PC-3 (cell line): ENCODE measurements around the gene LAMA3. TPM values are rescaled to one million over a fixed set of nuclear protein-coding genes. Genes with fewer than 3 reads are reported as not detected.

Experiments used
- ATAC-seq: fragments of 200-7000 bp; cut with Tn5 transposase; 2 replicates; pipeline ENCODE4 v1.9.1; 2020; ENCODE audit warnings: mild to moderate bottlenecking, moderate library complexity
- BruUV-seq: library from RNA; stranded (reverse); fragments of 400-500 nt; replicated peaks from 2 replicates; lab custom pipeline; 2021; lab: Mats Ljungman, UMichigan
- CTCF ChIA-PET: fragments of 300-600 bp; sonication (Branson Sonifier 250); formaldehyde crosslinking; loops from one replicate; lab custom pipeline; 2022; ENCODE audit warnings: antibody characterized with exemption; lab: Charles Lee
- POLR2A ChIA-PET: fragments of 300-600 bp; sonication (Branson Sonifier 250); formaldehyde crosslinking; loops from one replicate; lab custom pipeline; 2022; ENCODE audit warnings: antibody characterized with exemption; ENCODE audit not compliant: unreplicated experiment; lab: Charles Lee
- DNase-seq: peaks from one replicate; pipeline ENCODE4 v3.0.0-alpha.2; 2015
- H2AFZ ChIP-seq: fragments of 300-600 bp; sonication (generic); 2 replicates; pipeline ENCODE4 v1.6.0; 2016; ENCODE audit warnings: antibody characterized with exemption, low read length
- H3F3A ChIP-seq: fragments of 300-600 bp; sonication (generic); one replicate; pipeline ENCODE4 v1.6.0; 2017; ENCODE audit warnings: antibody characterized with exemption, low read length, control low read depth, mild to moderate bottlenecking; ENCODE audit not compliant: unreplicated experiment
- H3K27ac ChIP-seq: fragments of 300-600 bp; sonication (generic); 2 replicates; pipeline ENCODE4 v1.5.1; 2016; ENCODE audit warnings: mild to moderate bottlenecking, low read length
- H3K27me3 ChIP-seq: fragments of 300-600 bp; sonication (generic); 2 replicates; pipeline ENCODE4 v1.6.1; 2016; ENCODE audit warnings: low read length, mixed read lengths
- H3K36me3 ChIP-seq: fragments of 300-600 bp; sonication (generic); 2 replicates; pipeline ENCODE4 v1.6.1; 2016; ENCODE audit warnings: low read depth, mixed run types, low read length, mixed read lengths
- H3K4me1 ChIP-seq: fragments of 300-600 bp; sonication (generic); 2 replicates; pipeline ENCODE4 v1.5.1; 2016; ENCODE audit warnings: low read length; ENCODE audit not compliant: insufficient read depth
- H3K4me2 ChIP-seq: fragments of 300-600 bp; sonication (generic); 2 replicates; pipeline ENCODE4 v1.6.0; 2016; ENCODE audit warnings: low read length
- H3K4me3 ChIP-seq: fragments of 300-600 bp; sonication (generic); 2 replicates; pipeline ENCODE4 v1.5.1; 2016; ENCODE audit warnings: mild to moderate bottlenecking, low read length, mixed read lengths
- H3K79me2 ChIP-seq: fragments of 300-600 bp; sonication (generic); 2 replicates; pipeline ENCODE4 v1.6.1; 2017; ENCODE audit warnings: low read length, mixed read lengths
- H3K9ac ChIP-seq: fragments of 300-600 bp; sonication (generic); 2 replicates; pipeline ENCODE4 v1.6.0; 2016; ENCODE audit warnings: mild to moderate bottlenecking, low read length
- H3K9me2 ChIP-seq: fragments of 300-600 bp; sonication (generic); replicated peaks from 2 replicates; pipeline ENCODE4 v1.6.1; 2016; ENCODE audit warnings: mixed run types, low read length, mixed read lengths
- H3K9me3 ChIP-seq: fragments of 300-600 bp; sonication (generic); 2 replicates; pipeline ENCODE4 v1.6.1; 2016; ENCODE audit warnings: low read length, mixed read lengths
- H4K20me1 ChIP-seq: fragments of 300-600 bp; sonication (generic); 2 replicates; pipeline ENCODE4 v1.6.1; 2016; ENCODE audit warnings: low read length, mixed read lengths
- CTCF ChIP-seq: fragments of 300-600 bp; sonication (generic); conservative IDR thresholded peaks from 2 replicates; pipeline ENCODE4 v1.5.1; 2017; ENCODE audit warnings: antibody characterized with exemption, low read depth, mild to moderate bottlenecking, low read length
- EZH2 ChIP-seq: fragments of 300-600 bp; sonication (generic); IDR thresholded peaks from one replicate; pipeline ENCODE4 v1.6.1; 2017; ENCODE audit warnings: antibody characterized with exemption, mild to moderate bottlenecking, low read length; ENCODE audit not compliant: unreplicated experiment
- EZH2phosphoT487 ChIP-seq: fragments of 300-600 bp; sonication (generic); IDR thresholded peaks from 2 replicates; pipeline ENCODE4 v1.6.1; 2018; ENCODE audit warnings: mild to moderate bottlenecking, antibody characterized with exemption, low read length, borderline replicate concordance
- intact Hi-C: fragments of 100-400 bp; cut with micrococcal nuclease; formaldehyde crosslinking; loops from 2 replicates; pipeline ENCODE4 v1.9.0; 2023
- total RNA-seq: library from RNA; depleted of rRNA; stranded (reverse); fragments of >200 nt; gene quantifications from 2 replicates; pipeline ENCODE4 v1.2.3, GENCODE V29; 2014

The LAMA3 gene
- total RNA-seq, 1 experiment from 2014 or later, result 224 TPM

GRCh38 chr18:23675236-23675635, 14.0 kb upstream of the LAMA3 start:
- Histone ChIP-seq H3K9me2 (no peaks in the 10 kb centered on the region; the same call in 1 of the 2 replicates), H3K9me3 (no peaks in the 10 kb centered on the region), H3F3A (no peaks in the 10 kb centered on the region), H2AFZ (no peak overlapping the region), H3K9ac (no peak overlapping the region), H3K4me3 (no peak overlapping the region), H3K36me3 (no peaks in the 10 kb centered on the region), H3K79me2 (no peaks in the 10 kb centered on the region), H3K4me1 (peaks cover 13% of the 10 kb centered on the region), H4K20me1 (no peaks in the 10 kb centered on the region), H3K27ac (no peak overlapping the region), H3K27me3 (no peaks in the 10 kb centered on the region), H3K4me2 (no peak overlapping the region)
- TF ChIP-seq CTCF (no peak), EZH2phosphoT487 (no peak), EZH2 (no peak)
- CTCF ChIA-PET, result interaction anchor here (0.6 kb wide), 1 partner anchor 264 kb away, joined by 3 read pairs; no protein-coding TSS in a partner anchor
- BruUV-seq, result no TSS peak
- no peak for DNase-seq
- no peak for ATAC-seq
- POLR2A ChIA-PET, result interaction anchor here (0.7 kb wide), 1 partner anchor 16 kb away, joined by 4 read pairs; no protein-coding TSS in a partner anchor
- intact Hi-C loops, result no loop called here

GRCh38 chr18:23675896-23676295, 13.4 kb upstream of the LAMA3 start:
- Histone ChIP-seq H3K27me3 (no peaks in the 10 kb centered on the region), H3K9me3 (no peaks in the 10 kb centered on the region), H2AFZ (no peak overlapping the region), H3K36me3 (no peaks in the 10 kb centered on the region), H3F3A (no peaks in the 10 kb centered on the region), H3K4me3 (no peak overlapping the region), H4K20me1 (no peaks in the 10 kb centered on the region), H3K4me1 (peaks cover 13% of the 10 kb centered on the region), H3K79me2 (no peaks in the 10 kb centered on the region), H3K4me2 (no peak overlapping the region), H3K9ac (no peak overlapping the region), H3K27ac (no peak overlapping the region), H3K9me2 (no peaks in the 10 kb centered on the region; the same call in 1 of the 2 replicates)
- intact Hi-C loops, result no loop called here
- DNase-seq, result no peak
- CTCF ChIA-PET, result no interaction called here
- BruUV-seq, result no TSS peak
- POLR2A ChIA-PET, result no interaction called here
- ATAC-seq, result no peak
- TF ChIP-seq CTCF, result no peak
- TF ChIP-seq EZH2, result no peak
- no peak for TF ChIP-seq EZH2phosphoT487

- intact Hi-C loops, result no loop called here
- CTCF ChIA-PET, result no interaction called here
- H3K9me2 ChIP-seq, result no peaks in the 10 kb centered on the region; the same call in 1 of the 2 replicates
- ATAC-seq (no peak), DNase-seq (no peak)
- TF ChIP-seq CTCF (no peak), EZH2phosphoT487 (no peak)
- H3K4me3 ChIP-seq, result no peak overlapping the region
- no peaks in the 10 kb centered on the region for H3K79me2 ChIP-seq
- no TSS peak for BruUV-seq
- H3K27ac ChIP-seq, result no peak overlapping the region
- no peak overlapping the region for H2AFZ ChIP-seq
- no peaks in the 10 kb centered on the region for H3F3A ChIP-seq
- POLR2A ChIA-PET, result no interaction called here
- no peak overlapping the region for H3K4me2 ChIP-seq
- H3K9ac ChIP-seq, result no peak overlapping the region
- no peaks in the 10 kb centered on the region for H3K27me3 ChIP-seq
- peaks cover 27% of the 10 kb centered on the region for H3K4me1 ChIP-seq
- no peaks in the 10 kb centered on the region for H3K9me3 ChIP-seq
- H3K36me3 ChIP-seq, result no peaks in the 10 kb centered on the region
- no peaks in the 10 kb centered on the region for H4K20me1 ChIP-seq
These were observed 7.2 kb upstream of the LAMA3 start for GRCh38 chr18:23682045-23682444.
